C4-2B (cell line): ENCODE results near the gene UBD.

Experiments used
- H3K27ac ChIP-seq: fragments of 450-650 bp; 2 replicates; pipeline ENCODE4 v1.5.1; 2017
- ZFX ChIP-seq: fragments of 450-650 bp; IDR thresholded peaks from 2 replicates; pipeline ENCODE4 v1.6.1; 2017
- TF ChIP-seq, protein P1 (sequence below): fragments of 450-650 bp; conservative IDR thresholded peaks from 2 replicates; pipeline ENCODE4 v1.5.1; 2017; ENCODE audit warnings: mild to moderate bottlenecking

UBD gene

DNA sequence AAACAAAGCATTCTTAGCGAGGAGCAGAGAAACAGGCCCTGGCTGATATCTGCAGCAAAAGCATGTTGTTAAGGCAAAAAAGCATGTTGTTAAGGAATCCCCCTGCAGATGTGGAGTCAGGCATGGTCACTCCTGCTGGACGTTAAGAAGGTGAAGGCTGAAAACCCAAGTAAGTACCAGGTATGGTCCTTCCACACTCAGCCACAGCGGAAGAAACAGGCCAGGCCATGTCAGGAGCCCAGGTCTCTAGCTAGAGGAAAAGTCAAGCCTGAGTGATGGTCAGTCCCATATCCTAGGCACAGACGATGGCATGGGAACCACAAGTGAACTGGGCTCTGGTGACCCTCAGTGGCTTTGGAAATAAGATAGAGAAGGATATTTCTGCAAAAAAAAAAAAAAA is 39.3 kb downstream of the UBD start:
- no peak for TF ChIP-seq ZFX
- TF ChIP-seq, protein P1, sequence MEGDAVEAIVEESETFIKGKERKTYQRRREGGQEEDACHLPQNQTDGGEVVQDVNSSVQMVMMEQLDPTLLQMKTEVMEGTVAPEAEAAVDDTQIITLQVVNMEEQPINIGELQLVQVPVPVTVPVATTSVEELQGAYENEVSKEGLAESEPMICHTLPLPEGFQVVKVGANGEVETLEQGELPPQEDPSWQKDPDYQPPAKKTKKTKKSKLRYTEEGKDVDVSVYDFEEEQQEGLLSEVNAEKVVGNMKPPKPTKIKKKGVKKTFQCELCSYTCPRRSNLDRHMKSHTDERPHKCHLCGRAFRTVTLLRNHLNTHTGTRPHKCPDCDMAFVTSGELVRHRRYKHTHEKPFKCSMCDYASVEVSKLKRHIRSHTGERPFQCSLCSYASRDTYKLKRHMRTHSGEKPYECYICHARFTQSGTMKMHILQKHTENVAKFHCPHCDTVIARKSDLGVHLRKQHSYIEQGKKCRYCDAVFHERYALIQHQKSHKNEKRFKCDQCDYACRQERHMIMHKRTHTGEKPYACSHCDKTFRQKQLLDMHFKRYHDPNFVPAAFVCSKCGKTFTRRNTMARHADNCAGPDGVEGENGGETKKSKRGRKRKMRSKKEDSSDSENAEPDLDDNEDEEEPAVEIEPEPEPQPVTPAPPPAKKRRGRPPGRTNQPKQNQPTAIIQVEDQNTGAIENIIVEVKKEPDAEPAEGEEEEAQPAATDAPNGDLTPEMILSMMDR, result no peak
- H3K27ac ChIP-seq, result no peak overlapping the region

DNA sequence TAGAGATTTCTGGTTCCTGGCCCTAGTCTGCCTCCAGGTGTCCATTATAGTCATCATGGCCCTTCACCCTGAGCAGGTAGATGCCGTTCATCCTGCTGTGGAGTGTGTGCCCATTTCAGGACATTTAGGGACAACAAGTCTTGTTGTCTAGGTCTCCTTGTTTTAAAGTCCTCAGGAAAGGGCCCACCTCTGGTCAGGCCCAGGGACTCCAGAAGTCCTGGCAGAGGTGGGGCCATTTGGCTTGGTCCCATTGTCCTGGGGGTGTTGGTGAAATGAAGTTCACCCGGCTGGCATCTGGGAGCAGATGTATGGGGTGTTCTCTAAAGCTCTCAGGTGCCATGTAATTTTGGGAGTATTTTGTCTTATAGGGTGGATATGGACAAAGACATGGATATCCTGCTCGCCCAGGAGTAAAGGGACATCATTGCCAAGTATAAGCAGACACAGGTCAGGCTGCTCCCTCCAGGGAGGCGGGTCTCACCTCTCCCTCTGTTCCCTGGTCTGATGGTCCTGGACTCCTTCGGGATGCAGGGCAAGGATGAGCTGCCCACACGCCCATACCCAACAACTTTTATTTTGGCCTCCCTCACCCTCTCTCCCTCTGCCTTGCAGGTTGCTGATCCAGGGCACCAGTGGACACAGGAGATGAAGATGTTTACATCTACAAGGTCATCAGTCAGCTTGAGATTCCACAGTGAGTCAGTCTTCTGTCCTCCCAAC is 40.1 kb downstream of the UBD start:
- no peak for TF ChIP-seq ZFX
- TF ChIP-seq, protein P1, result no peak
- H3K27ac ChIP-seq, result no peak overlapping the region

DNA sequence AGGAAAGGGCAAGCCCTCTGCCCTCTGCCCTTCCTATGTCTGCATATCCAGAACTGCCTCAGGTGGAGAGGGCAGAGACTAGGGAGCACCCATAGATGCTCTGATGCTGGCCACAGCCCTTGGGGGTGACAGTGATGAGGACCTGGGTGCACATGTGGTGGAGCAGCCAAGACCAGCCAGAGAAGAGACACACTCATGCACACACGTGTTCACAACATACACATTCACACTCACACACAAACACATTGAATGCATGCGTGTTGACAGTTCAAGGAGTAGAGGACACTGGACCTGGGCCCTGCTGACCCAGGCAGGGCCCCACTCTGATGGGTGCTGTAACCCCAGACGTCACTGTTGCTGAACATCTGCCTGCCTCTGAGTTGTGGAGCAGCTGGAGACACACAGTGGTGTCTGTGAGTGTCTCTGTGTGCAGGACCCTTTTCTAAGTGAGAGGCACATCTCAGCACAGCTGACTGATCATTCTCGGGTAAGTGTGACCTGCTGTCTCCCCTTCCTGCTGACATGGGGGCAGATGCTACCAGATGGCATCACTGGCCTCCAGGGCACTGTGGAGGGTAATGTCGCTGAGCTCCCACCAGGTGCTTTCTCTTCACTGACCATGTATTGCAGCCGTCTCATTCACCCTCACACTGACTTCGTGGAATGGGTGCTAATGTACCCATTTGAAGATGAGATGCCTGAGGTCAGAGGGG is 41.6 kb downstream of the UBD start:
- no peak for TF ChIP-seq ZFX
- TF ChIP-seq, protein P1, result no peak
- H3K27ac ChIP-seq, result no peak overlapping the region

DNA sequence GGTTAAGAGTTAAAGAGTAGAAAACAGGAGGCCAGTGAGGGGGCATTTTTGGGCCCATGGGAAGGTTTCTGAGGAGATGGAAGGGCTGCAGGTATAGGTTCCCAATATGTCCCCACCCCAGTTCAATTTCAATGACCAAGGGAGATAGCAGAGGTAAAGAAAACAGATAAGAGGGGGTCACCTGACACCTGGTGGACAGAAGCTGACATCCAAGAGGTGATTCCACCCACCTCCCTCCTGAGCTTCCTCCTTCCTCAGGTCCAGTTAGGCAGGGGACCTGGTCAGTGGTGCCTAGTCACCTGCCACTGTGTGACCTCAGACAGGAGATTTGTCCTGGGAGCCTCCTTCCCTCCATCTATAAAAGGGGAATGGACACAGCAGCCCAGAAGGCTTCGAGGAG is 42.3 kb downstream of the UBD start:
- no peak overlapping the region for H3K27ac ChIP-seq
- TF ChIP-seq ZFX, result no peak
- TF ChIP-seq, protein P1, result no peak

DNA sequence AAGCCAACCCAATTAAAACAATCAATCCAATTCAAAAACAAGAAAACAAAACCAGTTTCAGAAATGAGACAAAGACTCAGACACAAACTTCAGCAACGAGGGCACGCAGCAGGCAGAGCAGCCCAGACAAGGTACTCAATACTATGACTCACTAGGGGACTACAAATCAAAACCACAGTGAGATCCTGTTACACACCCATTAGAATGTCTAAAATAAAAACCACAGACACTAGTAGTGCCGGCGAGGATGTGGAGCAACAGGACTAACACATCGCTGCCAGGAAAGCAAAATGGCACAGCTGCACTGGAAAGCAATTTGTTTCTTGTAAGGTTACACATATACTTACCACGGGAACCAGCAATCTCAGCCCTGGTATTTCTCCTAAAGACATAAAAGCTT is 43.4 kb downstream of the UBD start:
- H3K27ac ChIP-seq, result no peak overlapping the region
- TF ChIP-seq, protein P1, result no peak
- TF ChIP-seq ZFX, result no peak

DNA sequence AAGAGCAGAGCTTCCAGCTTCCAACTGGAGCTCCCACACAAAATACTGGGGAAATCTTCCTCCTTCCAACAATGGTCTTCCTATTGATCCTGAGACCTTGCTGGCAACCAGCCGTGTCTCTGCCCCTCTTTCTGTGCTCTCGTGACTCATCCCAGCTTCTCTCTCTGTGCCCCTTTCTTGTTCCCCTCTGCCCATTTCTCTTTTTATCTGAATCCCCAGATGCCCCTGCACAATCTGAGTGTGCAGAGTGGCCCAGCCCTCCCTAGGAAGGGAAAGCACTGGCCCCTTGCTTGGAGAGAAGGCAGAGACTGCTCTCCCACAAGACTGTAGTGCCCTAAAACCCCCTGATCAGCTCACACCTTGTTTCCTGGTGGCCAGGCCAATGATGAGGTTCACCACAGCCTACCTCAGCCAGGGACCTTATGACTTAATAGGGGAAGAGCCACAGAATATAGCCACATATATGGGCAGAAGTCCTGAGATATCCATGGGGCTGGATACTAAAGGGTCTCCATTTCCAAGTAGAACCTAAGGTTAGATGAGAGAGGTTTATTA is 48.7 kb downstream of the UBD start:
- H3K27ac ChIP-seq, result no peak overlapping the region
- TF ChIP-seq ZFX, result no peak
- TF ChIP-seq, protein P1, result no peak

DNA sequence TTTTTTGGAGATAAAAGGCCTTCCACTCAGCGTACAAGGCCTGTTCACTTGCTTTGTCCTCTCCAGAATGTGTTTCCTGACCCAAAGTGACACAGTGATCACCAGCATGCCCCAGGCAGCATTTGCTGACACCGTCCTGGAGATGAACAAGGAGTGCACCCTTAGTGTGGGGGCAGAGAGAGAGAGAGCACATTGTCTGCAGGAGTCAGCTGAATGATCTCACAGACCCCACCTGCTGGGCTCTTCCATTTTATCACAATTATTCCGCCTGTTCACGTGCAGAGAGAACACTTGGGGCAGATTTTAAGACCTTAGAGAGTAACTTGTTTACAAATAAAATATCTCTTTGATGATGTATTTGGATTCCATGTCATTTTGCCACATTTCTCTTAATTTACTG is 49.3 kb downstream of the UBD start:
- TF ChIP-seq, protein P1, result no peak
- no peak for TF ChIP-seq ZFX
- no peak overlapping the region for H3K27ac ChIP-seq
